Measurements from ENCODE around the gene GAB2.
"Not testable (repeated sequence)": the region's sequence is repeated elsewhere in the genome, so short reads cannot be mapped to it uniquely, and the experiment has no call there.

Gene GAB2

DNA sequence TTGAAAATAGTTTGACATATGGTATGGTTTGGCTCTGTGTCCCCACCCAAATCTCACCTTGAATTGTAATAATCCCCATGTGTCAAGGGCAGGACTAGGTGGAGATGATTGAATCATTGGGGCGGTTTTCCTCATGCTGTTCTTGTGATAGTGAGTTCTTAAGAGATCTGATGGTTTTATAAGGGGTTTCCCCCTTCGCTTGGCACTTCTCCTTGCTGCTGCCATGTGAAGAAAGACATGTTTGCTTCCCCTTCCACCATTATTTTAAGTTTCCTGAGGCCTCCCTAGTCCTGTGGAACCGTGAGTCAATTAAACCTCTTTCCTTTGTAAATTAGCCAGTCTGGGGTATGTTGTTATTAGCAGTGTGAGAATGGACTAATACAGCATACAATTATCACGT lies 236.9 kb downstream of the GAB2 start:
- no peak for DNase-seq (ENCODE audit: low spot score)
- TF ChIP-seq, protein P1, sequence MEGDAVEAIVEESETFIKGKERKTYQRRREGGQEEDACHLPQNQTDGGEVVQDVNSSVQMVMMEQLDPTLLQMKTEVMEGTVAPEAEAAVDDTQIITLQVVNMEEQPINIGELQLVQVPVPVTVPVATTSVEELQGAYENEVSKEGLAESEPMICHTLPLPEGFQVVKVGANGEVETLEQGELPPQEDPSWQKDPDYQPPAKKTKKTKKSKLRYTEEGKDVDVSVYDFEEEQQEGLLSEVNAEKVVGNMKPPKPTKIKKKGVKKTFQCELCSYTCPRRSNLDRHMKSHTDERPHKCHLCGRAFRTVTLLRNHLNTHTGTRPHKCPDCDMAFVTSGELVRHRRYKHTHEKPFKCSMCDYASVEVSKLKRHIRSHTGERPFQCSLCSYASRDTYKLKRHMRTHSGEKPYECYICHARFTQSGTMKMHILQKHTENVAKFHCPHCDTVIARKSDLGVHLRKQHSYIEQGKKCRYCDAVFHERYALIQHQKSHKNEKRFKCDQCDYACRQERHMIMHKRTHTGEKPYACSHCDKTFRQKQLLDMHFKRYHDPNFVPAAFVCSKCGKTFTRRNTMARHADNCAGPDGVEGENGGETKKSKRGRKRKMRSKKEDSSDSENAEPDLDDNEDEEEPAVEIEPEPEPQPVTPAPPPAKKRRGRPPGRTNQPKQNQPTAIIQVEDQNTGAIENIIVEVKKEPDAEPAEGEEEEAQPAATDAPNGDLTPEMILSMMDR (IDR thresholded peaks at IDR 0.05), result no peak
- Histone ChIP-seq H3K4me3 (no peak overlapping the region), H3K27ac (peak overlapping the region in 1 of 2 donors; percentile 13)

DNA sequence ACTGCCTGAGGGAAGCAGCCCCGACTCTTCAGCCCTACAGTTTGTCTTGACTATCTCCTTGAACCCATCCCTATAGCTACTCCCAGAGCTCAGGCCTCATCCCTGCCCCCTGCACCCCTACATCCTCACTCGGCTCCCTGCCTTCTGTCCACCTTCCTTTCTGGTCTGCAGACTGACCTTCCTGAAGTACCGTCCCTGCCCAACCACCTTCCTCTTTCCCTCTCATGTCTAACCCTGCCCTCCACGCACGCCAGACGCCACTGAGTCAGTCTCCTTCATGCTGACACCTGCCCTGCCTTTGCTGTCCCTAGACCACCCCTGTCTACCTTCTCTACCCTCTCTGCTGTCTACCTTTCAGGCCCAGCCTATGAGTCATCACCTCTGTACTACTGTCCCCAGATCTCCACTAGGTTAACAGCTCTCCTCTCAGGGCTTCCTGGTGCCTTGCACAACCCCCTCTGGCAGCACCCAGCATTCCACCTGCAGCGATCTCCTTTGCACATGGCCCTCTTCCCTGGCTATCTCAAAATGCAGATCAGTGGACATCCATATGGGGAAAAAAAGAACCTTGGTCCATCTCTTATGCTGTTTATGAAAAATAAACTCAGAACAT lies 238.1 kb downstream of the GAB2 start:
- no peak for DNase-seq (ENCODE audit: low spot score)
- Histone ChIP-seq H3K27ac (peak overlapping the region; percentile 30 to 72), H3K4me3 (no peak overlapping the region)
- TF ChIP-seq, protein P1 (IDR thresholded peaks at IDR 0.05), result no peak

DNA sequence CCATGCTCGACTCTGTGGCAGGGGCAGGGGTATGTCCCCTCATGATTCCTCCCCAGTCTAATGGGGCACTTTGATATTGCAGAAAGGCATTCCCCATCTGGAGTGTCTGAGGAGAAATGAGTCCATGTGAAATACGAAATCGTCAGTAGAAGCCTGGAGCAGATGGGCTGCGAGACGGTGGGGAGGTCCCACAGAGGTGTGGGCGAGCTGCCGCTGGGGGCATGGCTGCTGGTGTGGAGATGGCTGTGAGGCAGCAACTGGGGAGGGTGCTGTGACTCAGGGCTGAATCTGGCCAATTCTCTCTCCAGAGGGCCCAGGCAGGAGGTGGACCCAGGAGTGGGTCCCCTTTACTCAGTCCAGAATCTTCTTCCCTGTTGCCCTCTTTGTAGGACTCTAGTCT lies 240.4 kb downstream of the GAB2 start:
- no peak for DNase-seq (ENCODE audit: low spot score)
- Histone ChIP-seq H3K4me3 (no peak overlapping the region), H3K27ac (no peak overlapping the region)
- TF ChIP-seq, protein P1 (IDR thresholded peaks at IDR 0.05), result no peak

DNA sequence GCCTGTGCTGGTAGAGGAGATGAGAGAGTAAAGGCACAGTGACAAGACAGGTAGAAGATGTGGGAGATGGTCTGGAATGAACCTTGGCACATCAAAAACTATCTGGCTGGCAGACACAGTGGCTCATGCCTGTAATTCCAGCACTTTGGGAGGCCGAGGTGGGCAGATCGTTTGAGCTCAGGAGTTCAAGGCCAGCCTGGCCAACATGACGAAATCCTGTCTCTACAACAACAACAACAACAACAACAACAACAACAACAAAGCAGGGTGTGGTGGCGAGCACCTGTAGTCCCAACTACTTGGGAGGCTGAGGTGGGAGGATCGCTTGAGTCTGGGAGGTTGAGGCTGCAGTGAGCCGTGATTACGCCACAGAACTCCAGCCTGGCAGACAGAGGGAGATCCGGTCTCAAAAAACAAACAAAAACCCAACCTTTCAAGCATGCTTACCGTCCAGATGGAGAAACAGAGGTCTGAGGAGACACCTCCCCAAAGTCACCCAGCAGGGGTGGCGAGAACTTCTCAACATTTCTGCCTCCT lies 240.9 kb downstream of the GAB2 start:
- H3K4me3 ChIP-seq, result no peak overlapping the region
- TF ChIP-seq, protein P1 (IDR thresholded peaks at IDR 0.05), result no peak
- DNase-seq (ENCODE audit: low spot score), result no peak
- no peak overlapping the region for H3K27ac ChIP-seq

DNA sequence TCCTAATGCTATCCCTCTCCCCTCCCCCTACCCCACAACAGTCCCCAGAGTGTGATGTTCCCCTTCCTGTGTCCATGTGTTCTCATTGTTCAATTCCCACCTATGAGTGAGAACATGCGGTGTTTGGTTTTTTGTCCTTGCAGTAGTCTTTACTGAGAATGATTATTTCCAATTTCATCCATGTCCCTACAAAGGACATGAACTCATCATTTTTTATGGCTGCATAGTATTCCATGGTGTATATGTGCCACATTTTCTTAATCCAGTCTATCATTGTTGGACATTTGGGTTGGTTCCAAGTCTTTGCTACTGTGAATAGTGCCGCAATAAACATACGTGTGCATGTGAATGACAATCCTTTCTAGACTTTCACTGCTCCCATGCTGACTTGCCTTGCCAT lies 241.8 kb downstream of the GAB2 start:
- H3K27ac ChIP-seq; DNase-seq (ENCODE audit: low spot score); H3K4me3 ChIP-seq: not testable (repeated sequence)

DNA sequence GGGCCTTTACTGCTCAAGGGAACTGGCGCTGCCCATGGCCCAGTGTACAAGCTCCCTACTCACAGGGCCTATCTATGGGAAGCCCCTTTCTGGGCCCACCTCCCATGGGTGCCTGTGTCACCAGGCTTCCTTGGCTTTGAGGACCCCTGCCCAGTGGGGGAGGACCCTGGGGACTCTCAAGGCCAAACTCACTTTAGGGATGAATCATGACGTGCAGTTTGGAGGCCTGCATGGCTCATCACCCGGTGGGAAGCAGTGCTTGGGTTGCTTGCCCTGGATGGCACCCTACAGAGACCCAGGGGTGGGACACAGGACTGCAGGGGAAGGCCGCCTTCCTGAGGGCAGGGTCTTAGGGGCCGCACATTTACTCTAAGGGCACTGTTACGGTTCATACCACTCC lies 245.7 kb downstream of the GAB2 start:
- peak overlapping the region; percentile 89 to 90 for H3K27ac ChIP-seq
- no peak overlapping the region for H3K4me3 ChIP-seq
- DNase-seq (ENCODE audit: low spot score), result no peak
- TF ChIP-seq, protein P1 (IDR thresholded peaks at IDR 0.05), result no peak

DNA sequence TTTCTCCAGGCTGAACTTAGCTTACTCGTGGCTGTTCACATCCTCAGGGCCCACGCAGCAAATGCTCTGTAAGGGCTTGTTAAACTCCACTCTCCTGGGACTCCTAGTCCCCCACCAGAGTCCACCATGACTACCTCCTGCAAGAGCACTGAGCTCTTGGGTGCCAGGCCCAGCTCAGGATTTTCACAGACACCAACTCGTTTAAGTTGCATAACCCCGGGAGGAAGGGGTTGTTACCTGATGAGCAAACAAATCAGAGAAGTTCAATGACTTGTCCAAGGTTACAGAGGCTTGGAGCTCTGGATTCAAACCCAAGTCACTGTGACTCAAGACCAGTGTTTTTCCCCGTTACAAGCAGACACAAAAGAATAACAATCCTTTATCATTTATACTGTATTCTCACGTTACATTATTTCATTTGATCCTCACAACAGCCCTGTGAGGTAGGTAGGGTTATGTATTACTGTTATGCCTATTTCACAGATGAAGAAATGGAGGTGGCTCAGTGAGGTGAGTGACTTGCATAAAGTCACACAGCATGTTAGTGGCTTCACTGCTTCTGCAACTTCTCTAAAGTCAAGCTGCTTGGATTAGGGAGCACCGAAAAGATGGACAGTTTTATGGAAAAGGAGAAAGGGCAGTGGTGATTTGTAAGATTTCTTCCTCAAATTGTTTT lies 246.6 kb downstream of the GAB2 start:
- TF ChIP-seq, protein P1 (IDR thresholded peaks at IDR 0.05), result no peak
- Histone ChIP-seq H3K27ac (peak overlapping the region; percentile 89 to 90), H3K4me3 (no peak overlapping the region)
- DNase-seq (ENCODE audit: low spot score), result no peak

All from coronary artery (tissue), 2 donors.